BE2C (cell line): ENCODE measurements around the gene VCAM1.

ENCODE experiments used
- DNase-seq: peaks from one replicate; pipeline ENCODE4 v3.0.0-alpha.2; 2020
- H3K27me3 ChIP-seq: fragments of 250-450 bp; sonication (Bioruptor Pico); 2 replicates; pipeline ENCODE4 v1.5.1; 2020; ENCODE audit warnings: mild to moderate bottlenecking
- H3K36me3 ChIP-seq: fragments of 250-450 bp; sonication (Bioruptor Pico); 2 replicates; pipeline ENCODE4 v1.5.1; 2020; ENCODE audit warnings: mild to moderate bottlenecking
- H3K4me1 ChIP-seq: fragments of 250-450 bp; sonication (Bioruptor Pico); 2 replicates; pipeline ENCODE4 v1.5.1; 2020
- H3K4me3 ChIP-seq: 2 replicates; pipeline ENCODE4 v1.5.1; 2011; ENCODE audit warnings: low read depth, low read length
- H3K9me3 ChIP-seq: fragments of 250-450 bp; sonication (Bioruptor Pico); 2 replicates; pipeline ENCODE4 v1.5.1; 2020
- TF ChIP-seq, protein P1 (sequence below): IDR thresholded peaks from 2 replicates; pipeline ENCODE4 v1.5.1; 2012; ENCODE audit warnings: mild to moderate bottlenecking, low read depth, low read length

VCAM1 gene

GRCh38 chr1:100747771-100748170 lies 28.2 kb downstream of the VCAM1 start:
- no peaks in the 10 kb centered on the region for H3K36me3 ChIP-seq
- TF ChIP-seq, protein P1, sequence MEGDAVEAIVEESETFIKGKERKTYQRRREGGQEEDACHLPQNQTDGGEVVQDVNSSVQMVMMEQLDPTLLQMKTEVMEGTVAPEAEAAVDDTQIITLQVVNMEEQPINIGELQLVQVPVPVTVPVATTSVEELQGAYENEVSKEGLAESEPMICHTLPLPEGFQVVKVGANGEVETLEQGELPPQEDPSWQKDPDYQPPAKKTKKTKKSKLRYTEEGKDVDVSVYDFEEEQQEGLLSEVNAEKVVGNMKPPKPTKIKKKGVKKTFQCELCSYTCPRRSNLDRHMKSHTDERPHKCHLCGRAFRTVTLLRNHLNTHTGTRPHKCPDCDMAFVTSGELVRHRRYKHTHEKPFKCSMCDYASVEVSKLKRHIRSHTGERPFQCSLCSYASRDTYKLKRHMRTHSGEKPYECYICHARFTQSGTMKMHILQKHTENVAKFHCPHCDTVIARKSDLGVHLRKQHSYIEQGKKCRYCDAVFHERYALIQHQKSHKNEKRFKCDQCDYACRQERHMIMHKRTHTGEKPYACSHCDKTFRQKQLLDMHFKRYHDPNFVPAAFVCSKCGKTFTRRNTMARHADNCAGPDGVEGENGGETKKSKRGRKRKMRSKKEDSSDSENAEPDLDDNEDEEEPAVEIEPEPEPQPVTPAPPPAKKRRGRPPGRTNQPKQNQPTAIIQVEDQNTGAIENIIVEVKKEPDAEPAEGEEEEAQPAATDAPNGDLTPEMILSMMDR, result no peak
- no peaks in the 10 kb centered on the region for H3K4me1 ChIP-seq
- H3K4me3 ChIP-seq, result no peak overlapping the region
- H3K27me3 ChIP-seq, result peaks cover 22% of the 10 kb centered on the region
- no peaks in the 10 kb centered on the region for H3K9me3 ChIP-seq
- DNase-seq, result no peak

GRCh38 chr1:100750005-100750885 lies 30.7 kb downstream of the VCAM1 start:
- no peaks in the 10 kb centered on the region for H3K36me3 ChIP-seq
- H3K27me3 ChIP-seq, result peaks cover 39% of the 10 kb centered on the region
- no peak overlapping the region for H3K4me3 ChIP-seq
- TF ChIP-seq, protein P1, result no peak
- no peaks in the 10 kb centered on the region for H3K9me3 ChIP-seq
- DNase-seq, result peak; percentile 11
- no peaks in the 10 kb centered on the region for H3K4me1 ChIP-seq

DNA sequence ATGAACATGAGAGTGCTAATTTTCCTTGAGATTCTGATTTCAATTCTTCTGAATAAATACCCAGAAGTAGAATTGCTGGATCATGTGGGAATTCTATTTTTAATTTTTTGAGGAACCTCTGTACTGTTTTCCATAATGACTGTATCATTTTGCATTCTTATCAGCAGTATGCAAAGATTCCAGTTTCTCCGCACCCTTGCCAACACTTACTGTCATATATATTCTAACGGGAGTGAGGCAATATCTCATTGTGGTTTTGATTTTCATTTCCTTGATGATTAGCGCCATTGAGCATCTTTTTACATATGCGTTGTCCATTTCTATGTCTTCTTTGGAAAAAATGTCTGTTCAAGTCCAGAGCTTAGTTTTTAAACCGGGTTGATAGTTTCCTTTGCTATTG lies 33.2 kb downstream of the VCAM1 start:
- no peaks in the 10 kb centered on the region for H3K36me3 ChIP-seq
- TF ChIP-seq, protein P1, result no peak

GRCh38 chr1:100757946-100758345 lies 38.4 kb downstream of the VCAM1 start:
- TF ChIP-seq, protein P1, result no peak
- no peaks in the 10 kb centered on the region for H3K36me3 ChIP-seq
- H3K9me3 ChIP-seq, result no peaks in the 10 kb centered on the region
- H3K27me3 ChIP-seq, result peaks cover 40% of the 10 kb centered on the region
- no peak overlapping the region for H3K4me3 ChIP-seq
- no peaks in the 10 kb centered on the region for H3K4me1 ChIP-seq
- DNase-seq, result no peak

More for the DNA sequence above, 33.2 kb downstream of the VCAM1 start:
- no peak for DNase-seq
- no peak overlapping the region for H3K4me3 ChIP-seq
- H3K9me3 ChIP-seq, result no peaks in the 10 kb centered on the region
- no peaks in the 10 kb centered on the region for H3K4me1 ChIP-seq
- H3K27me3 ChIP-seq, result peaks cover 42% of the 10 kb centered on the region

DNA sequence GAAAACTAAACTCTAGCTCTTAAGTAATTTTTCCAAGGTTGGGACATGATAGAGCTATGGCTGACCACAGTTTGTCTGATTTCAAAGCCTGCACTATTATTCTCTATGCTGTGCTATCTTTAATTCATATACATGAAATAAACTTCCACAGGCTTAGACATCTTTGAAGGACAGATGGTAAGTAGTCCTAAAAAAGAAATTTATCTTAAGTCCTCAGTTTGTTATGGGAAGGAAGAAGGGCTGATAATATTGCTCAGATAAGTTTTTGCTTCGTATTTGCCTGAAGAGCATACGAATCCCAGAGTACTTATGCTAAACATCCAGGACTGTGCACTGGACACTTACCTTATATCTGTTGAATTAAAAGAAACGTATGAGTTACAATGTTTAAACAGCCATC lies 39.6 kb downstream of the VCAM1 start:
- TF ChIP-seq, protein P1, result no peak
- Histone ChIP-seq H3K4me1 (no peaks in the 10 kb centered on the region), H3K4me3 (no peak overlapping the region), H3K27me3 (peaks cover 28% of the 10 kb centered on the region), H3K9me3 (no peaks in the 10 kb centered on the region), H3K36me3 (no peaks in the 10 kb centered on the region)
- DNase-seq, result no peak

DNA sequence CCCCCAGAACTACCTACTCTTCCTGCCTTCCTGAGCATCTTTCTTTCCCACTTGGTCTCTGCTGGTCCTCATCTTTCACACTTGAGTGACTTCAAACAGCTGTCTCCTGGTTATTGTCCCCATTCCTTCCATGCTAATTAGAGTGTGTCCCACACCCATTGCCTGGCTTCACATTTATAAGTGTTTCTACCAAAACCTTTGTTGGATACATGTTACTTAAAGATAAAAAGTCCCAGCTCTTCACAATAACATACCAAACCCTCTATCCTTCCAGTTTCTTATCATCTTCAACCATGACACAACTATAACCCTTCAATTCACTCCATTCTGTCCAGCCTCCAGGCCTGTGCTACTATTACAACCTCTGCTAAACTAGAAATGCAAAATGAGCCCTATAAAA lies 41.0 kb downstream of the VCAM1 start:
- TF ChIP-seq, protein P1, result no peak
- peaks cover 18% of the 10 kb centered on the region for H3K27me3 ChIP-seq
- H3K36me3 ChIP-seq, result no peaks in the 10 kb centered on the region
- no peaks in the 10 kb centered on the region for H3K9me3 ChIP-seq
- no peak overlapping the region for H3K4me3 ChIP-seq
- no peaks in the 10 kb centered on the region for H3K4me1 ChIP-seq
- DNase-seq, result no peak
